Measurements from ENCODE around the gene TMCC1.

- TF ChIP-seq CTCF (IDR thresholded peaks at IDR 0.05) (no peak), POLR2AphosphoS5 (IDR thresholded peaks at IDR 0.05; ENCODE audit: insufficient read depth in 1 of 2, low read depth in 1 of 2) (peak in 1 of 2 donors; percentile 51)
Observed at GRCh38 chr3:129605922-129606635, 287.4 kb downstream of the TMCC1 start.
